Cortex of kidney (tissue), 1 donor: ENCODE data around the gene FAM13A.
"Not testable (repeated sequence)": the region's sequence is repeated elsewhere in the genome, so short reads cannot be mapped to it uniquely, and the experiment has no call there.

Source experiments
- DNase-seq: peaks from one replicate; lab custom pipeline; 2025; lab: John Stamatoyannopoulos, UW

FAM13A gene

GRCh38 chr4:89042055-89042454 lies 14.9 kb downstream of the FAM13A start:
- no peak for DNase-seq

GRCh38 chr4:89039730-89040338 lies 17.2 kb downstream of the FAM13A start:
- DNase-seq = no peak

- no peak for DNase-seq
These were observed 20.4 kb downstream of the FAM13A start for GRCh38 chr4:89036535-89036934.

GRCh38 chr4:89031272-89031671 lies 25.7 kb downstream of the FAM13A start:
- DNase-seq = no peak

- no peak for DNase-seq
These were observed 27.4 kb downstream of the FAM13A start for GRCh38 chr4:89029591-89029990.

GRCh38 chr4:89026542-89026941 lies 30.4 kb downstream of the FAM13A start:
- no peak for DNase-seq

GRCh38 chr4:89024051-89024675 lies 32.8 kb downstream of the FAM13A start:
- no peak for DNase-seq

- no peak for DNase-seq
These were observed 33.8 kb downstream of the FAM13A start for GRCh38 chr4:89023140-89023539.

- no peak for DNase-seq
These were observed 34.4 kb downstream of the FAM13A start for GRCh38 chr4:89022426-89023128.

- DNase-seq = no peak
These were observed 35.3 kb downstream of the FAM13A start for GRCh38 chr4:89021684-89022083.

- no peak for DNase-seq
These were observed 35.9 kb downstream of the FAM13A start for GRCh38 chr4:89021062-89021461.

GRCh38 chr4:89014897-89015296 lies 42.1 kb downstream of the FAM13A start:
- DNase-seq = not testable (repeated sequence)

GRCh38 chr4:89009761-89010369 lies 47.1 kb downstream of the FAM13A start:
- DNase-seq = no peak

- DNase-seq = no peak
These were observed 47.9 kb downstream of the FAM13A start for GRCh38 chr4:89009115-89009514.

GRCh38 chr4:89008166-89008565 lies 48.8 kb downstream of the FAM13A start:
- DNase-seq = no peak

GRCh38 chr4:89007338-89007939 lies 49.5 kb downstream of the FAM13A start:
- no peak for DNase-seq

GRCh38 chr4:89006307-89006706 lies 50.7 kb downstream of the FAM13A start:
- no peak for DNase-seq

GRCh38 chr4:89005066-89005465 lies 51.9 kb downstream of the FAM13A start:
- not testable (repeated sequence) for DNase-seq

GRCh38 chr4:89001647-89002445 lies 55.1 kb downstream of the FAM13A start:
- no peak for DNase-seq

GRCh38 chr4:89000844-89001360 lies 56.1 kb downstream of the FAM13A start:
- DNase-seq = no peak

GRCh38 chr4:89000382-89000781 lies 56.6 kb downstream of the FAM13A start:
- no peak for DNase-seq
